Muscle layer of duodenum (tissue), 2 donors: ENCODE measurements around the gene BTBD9.
"Not testable (repeated sequence)": the region's sequence is repeated elsewhere in the genome, so short reads cannot be mapped to it uniquely, and the experiment has no call there.

ENCODE experiments used
- H3K27ac ChIP-seq: one replicate; pipeline ENCODE4 v1.7.0; 2013; ENCODE audit warnings: mild to moderate bottlenecking, low read length
- H3K27me3 ChIP-seq: one replicate; pipeline ENCODE4 v1.7.0; 2013; ENCODE audit warnings: low read depth, mild to moderate bottlenecking, control low read depth, low read length
- H3K36me3 ChIP-seq, 2 donors: one replicate each; pipeline ENCODE4 v1.7.0; 2013; ENCODE audit warnings: low read length in 2 of 2, control low read depth in 1 of 2, mild to moderate bottlenecking in 1 of 2; ENCODE audit not compliant: insufficient read depth in 2 of 2, control insufficient read depth in 1 of 2
- H3K4me1 ChIP-seq, 2 donors: one replicate each; pipeline ENCODE4 v1.7.0; 2013; ENCODE audit warnings: low read length in 2 of 2, mild to moderate bottlenecking in 2 of 2, control low read depth in 1 of 2, moderate library complexity in 1 of 2; ENCODE audit not compliant: insufficient read depth in 2 of 2, control insufficient read depth in 1 of 2
- H3K4me3 ChIP-seq, 2 donors: one replicate each; pipeline ENCODE4 v1.7.0; 2013; ENCODE audit warnings: low read length in 2 of 2, low read depth in 1 of 2, mild to moderate bottlenecking in 1 of 2
- H3K9me3 ChIP-seq, 2 donors: one replicate each; pipeline ENCODE4 v1.7.0; 2013; ENCODE audit warnings: low read length in 2 of 2, control low read depth in 1 of 2, mild to moderate bottlenecking in 1 of 2; ENCODE audit not compliant: control insufficient read depth in 1 of 2
- donor health status: healthy.

The BTBD9 gene

GRCh38 chr6:38443352-38444144 is 196.2 kb downstream of the BTBD9 start:
- H3K4me3 ChIP-seq = no peak overlapping the region
- no peaks in the 10 kb centered on the region for H3K4me1 ChIP-seq
- H3K27ac ChIP-seq = no peak overlapping the region
- no peaks in the 10 kb centered on the region for H3K27me3 ChIP-seq
- H3K36me3 ChIP-seq = no peaks in the 10 kb centered on the region
- H3K9me3 ChIP-seq = no peaks in the 10 kb centered on the region

GRCh38 chr6:38438097-38438496 is 201.6 kb downstream of the BTBD9 start:
- no peaks in the 10 kb centered on the region for H3K36me3 ChIP-seq
- no peak overlapping the region for H3K4me3 ChIP-seq
- H3K27ac ChIP-seq = no peak overlapping the region
- H3K9me3 ChIP-seq = no peaks in the 10 kb centered on the region
- no peaks in the 10 kb centered on the region for H3K27me3 ChIP-seq
- H3K4me1 ChIP-seq = no peaks in the 10 kb centered on the region

GRCh38 chr6:38436726-38437465 is 202.8 kb downstream of the BTBD9 start:
- Histone ChIP-seq H3K27ac (no peak overlapping the region), H3K4me3 (no peak overlapping the region), H3K9me3 (no peaks in the 10 kb centered on the region), H3K36me3 (no peaks in the 10 kb centered on the region), H3K4me1 (no peaks in the 10 kb centered on the region), H3K27me3 (no peaks in the 10 kb centered on the region)

GRCh38 chr6:38435330-38435729 is 204.4 kb downstream of the BTBD9 start:
- Histone ChIP-seq H3K27ac (no peak overlapping the region), H3K4me1 (no peaks in the 10 kb centered on the region), H3K27me3 (no peaks in the 10 kb centered on the region), H3K36me3 (no peaks in the 10 kb centered on the region), H3K9me3 (no peaks in the 10 kb centered on the region), H3K4me3 (no peak overlapping the region)

DNA sequence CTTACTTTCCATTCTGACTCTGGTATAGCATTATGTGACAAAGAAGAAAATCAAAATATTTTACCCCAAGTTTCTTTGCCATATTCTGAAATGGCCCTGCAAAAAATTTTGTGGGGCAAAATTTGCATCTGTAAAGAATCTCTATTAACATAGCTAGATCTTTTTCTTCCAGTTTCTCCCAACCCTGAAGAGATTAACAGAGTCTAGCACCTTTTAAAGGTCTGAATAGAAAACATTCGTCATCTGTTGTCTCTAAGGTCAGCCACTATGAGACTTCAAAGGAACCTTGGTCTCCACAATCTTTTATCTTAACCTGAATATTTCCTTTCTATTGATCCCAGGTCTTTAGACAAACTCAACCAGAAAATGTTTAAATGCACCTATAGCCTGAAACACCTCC is 205.7 kb downstream of the BTBD9 start:
- H3K9me3 ChIP-seq = no peaks in the 10 kb centered on the region
- H3K27ac ChIP-seq = no peak overlapping the region
- no peak overlapping the region for H3K4me3 ChIP-seq
- H3K36me3 ChIP-seq = no peaks in the 10 kb centered on the region
- H3K4me1 ChIP-seq = no peaks in the 10 kb centered on the region
- no peaks in the 10 kb centered on the region for H3K27me3 ChIP-seq

DNA sequence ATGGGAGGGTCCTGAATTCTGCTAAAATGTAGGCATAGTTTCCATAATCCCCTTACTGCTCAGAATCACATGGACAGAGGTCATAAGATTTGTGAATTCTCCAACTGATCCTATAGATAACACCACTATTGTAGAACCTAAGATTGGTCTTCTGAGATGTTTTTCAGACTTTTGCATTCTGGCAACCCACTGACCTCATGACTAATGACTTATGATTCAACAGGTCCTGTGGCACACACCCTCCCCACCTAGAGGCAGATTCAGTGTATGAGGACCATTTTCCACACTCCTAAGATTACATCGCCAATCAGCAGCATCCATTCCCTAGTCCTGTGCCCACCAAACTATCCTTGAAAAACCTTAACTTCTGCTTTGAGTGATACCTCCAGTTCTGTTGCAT is 207.2 kb downstream of the BTBD9 start:
- no peak overlapping the region for H3K4me3 ChIP-seq
- no peaks in the 10 kb centered on the region for H3K36me3 ChIP-seq
- no peaks in the 10 kb centered on the region for H3K27me3 ChIP-seq
- H3K4me1 ChIP-seq = no peaks in the 10 kb centered on the region
- no peaks in the 10 kb centered on the region for H3K9me3 ChIP-seq
- H3K27ac ChIP-seq = no peak overlapping the region

DNA sequence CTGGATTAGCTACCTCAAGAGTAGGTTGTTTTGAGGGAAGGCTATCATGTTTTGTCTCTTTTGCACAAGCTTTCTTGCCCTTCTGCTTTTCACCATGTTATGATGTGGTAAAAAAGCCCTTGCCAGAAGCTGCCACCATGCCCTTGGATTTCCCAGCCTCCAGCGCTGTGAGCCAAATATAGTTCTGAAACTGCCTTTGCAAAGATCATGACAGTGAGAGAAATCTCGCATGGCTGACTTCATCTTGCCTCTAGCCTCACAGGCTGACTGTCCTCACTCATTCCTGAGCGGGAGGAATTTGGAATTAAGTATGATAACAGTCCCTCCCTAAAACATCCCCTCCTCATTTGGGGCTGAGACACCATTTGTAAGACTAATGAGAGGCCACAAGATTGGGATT is 207.7 kb downstream of the BTBD9 start:
- no peak overlapping the region for H3K4me3 ChIP-seq
- no peaks in the 10 kb centered on the region for H3K36me3 ChIP-seq
- no peaks in the 10 kb centered on the region for H3K4me1 ChIP-seq
- no peaks in the 10 kb centered on the region for H3K27me3 ChIP-seq
- H3K27ac ChIP-seq = no peak overlapping the region
- H3K9me3 ChIP-seq = no peaks in the 10 kb centered on the region

- H3K4me1 ChIP-seq = no peaks in the 10 kb centered on the region
- no peaks in the 10 kb centered on the region for H3K36me3 ChIP-seq
- H3K27me3 ChIP-seq = no peaks in the 10 kb centered on the region
- no peaks in the 10 kb centered on the region for H3K9me3 ChIP-seq
- no peak overlapping the region for H3K4me3 ChIP-seq
- H3K27ac ChIP-seq = no peak overlapping the region
Observed at GRCh38 chr6:38429546-38429945, 210.2 kb downstream of the BTBD9 start.

DNA sequence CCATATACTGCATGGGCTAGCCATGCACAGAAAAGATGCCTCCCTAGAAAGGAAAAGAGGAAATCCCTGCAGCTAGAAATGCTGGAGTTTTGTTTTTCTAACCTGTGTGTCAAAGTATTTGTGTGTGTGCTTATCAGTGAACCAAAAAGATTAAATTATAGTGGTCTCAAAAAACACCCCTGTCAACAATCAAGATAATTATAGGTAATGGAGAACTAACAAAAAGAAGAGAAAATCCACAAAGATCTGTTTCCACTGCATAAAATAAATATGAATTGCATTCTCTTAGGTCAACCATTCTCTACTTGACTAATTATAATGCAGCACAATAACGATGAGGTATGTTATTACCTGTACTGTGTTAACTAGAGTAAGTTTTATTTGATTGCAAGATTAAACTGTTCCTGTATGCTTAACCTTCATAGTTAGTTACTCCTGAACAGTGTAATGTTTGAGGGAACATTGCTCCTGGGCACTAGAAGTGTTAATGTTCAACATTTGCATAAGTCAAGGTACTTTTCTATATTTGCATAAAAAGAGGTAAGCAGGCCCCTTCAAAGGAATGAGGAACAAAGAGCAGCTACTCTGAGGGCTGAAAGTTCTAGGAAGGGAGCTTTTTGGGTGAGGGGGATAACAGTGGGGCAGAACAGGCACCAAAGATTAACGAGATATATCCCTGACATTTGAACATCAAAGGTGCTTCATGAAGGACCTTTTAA is 212.1 kb downstream of the BTBD9 start:
- Histone ChIP-seq H3K36me3 (no peaks in the 10 kb centered on the region), H3K9me3 (no peaks in the 10 kb centered on the region), H3K4me3 (no peak overlapping the region), H3K4me1 (no peaks in the 10 kb centered on the region), H3K27me3 (no peaks in the 10 kb centered on the region), H3K27ac (no peak overlapping the region)

DNA sequence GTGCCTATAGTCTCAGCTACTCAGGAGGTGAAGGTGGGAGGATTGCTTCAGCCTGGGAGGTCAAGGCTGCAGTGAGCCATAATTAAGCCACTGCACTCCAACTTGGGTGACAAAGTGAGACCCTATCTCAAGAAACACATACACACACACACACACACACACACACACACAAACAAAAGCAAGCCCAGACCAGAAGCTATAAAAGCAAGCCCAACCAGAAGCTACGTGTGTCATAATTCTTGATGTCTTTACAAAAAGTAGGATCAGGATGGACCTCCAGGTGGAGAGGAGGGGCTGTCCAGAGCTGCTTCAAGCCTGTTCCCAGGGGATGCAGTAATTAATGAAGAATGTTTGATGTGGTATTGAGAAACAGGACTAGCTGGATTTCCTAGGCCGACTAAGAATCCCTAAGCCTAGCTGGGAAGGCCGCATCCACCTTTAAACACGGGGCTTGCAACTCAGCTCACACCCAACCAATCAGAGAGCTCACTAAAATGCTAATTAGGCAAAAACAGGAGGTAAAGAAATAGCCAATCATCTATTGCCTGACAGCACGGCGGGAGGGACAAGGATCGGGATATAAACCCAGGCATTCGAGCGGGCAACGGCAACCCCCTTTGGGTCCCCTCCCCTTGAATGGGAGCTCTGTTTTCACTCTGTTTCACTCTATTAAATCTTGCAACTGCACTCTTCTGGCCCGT is 213.8 kb downstream of the BTBD9 start:
- H3K27me3 ChIP-seq, H3K9me3 ChIP-seq, H3K4me1 ChIP-seq, H3K4me3 ChIP-seq, H3K27ac ChIP-seq, H3K36me3 ChIP-seq: not testable (repeated sequence)

- H3K4me1 ChIP-seq = no peaks in the 10 kb centered on the region
- no peaks in the 10 kb centered on the region for H3K36me3 ChIP-seq
- no peaks in the 10 kb centered on the region for H3K9me3 ChIP-seq
- no peak overlapping the region for H3K27ac ChIP-seq
- H3K27me3 ChIP-seq = no peaks in the 10 kb centered on the region
- no peak overlapping the region for H3K4me3 ChIP-seq
Observed at GRCh38 chr6:38423746-38424145, 216.0 kb downstream of the BTBD9 start.
